HuH-7 (cell line): ENCODE measurements around the gene CATSPER3.
"Not testable (repeated sequence)": the region's sequence is repeated elsewhere in the genome, so short reads cannot be mapped to it uniquely, and the experiment has no call there.

Experiments used
- DNase-seq: peaks from one replicate; pipeline ENCODE4 v3.0.0; 2011; ENCODE audit warnings: low spot score

The CATSPER3 gene

DNA sequence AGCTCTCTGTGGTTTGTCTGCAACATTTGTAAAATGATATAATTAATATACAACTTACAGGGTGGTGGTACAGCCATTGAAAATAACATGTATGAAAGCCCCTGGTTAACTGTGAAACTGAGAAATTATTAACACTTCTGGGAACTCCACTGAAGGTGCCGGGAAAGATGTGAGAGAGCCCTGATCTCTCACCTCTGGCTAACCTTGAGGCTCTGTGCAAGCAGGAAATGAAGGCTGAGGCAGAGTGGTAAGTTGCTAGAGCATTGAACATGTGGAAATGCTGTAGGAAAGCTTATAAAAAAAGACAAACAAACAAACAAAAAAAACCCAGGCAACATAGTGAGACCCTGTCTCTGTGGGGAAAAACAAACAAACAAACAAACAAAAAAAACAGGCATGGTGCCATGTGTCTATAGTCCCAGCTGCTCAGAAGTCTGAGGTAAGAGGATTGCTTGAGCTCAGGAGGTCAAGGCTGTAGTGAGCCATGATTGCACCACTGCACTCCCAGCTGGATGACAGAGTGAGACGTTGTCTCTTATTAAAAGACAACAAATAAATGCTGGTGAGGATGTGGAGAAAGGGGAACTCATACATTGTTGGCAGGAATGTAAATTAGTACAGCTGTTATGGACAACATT lies 7.5 kb downstream of the CATSPER3 start:
- DNase-seq: no peak

- no peak for DNase-seq
Measured at GRCh38 chr5:134975843-134976242, 8.1 kb downstream of the CATSPER3 start.

DNA sequence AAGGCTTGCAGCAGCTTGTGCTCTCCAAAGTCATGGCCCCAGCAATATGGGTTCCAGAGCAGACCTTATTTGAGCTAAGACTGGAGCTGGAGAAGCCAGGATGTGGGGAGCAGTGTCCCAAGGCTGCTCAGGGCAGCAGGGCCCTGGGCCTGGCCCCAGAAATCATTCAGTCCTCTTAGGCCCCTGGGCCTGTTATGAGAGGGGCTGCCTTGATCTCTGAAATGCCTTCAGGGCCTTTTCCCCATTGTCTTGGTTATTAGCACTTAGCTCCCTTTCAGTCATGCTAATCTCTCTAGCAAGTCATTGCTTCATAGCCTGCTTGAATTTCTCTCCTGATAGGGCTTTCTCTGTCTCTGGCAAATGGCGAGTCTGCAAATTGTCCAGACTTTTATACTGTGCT lies 9.1 kb downstream of the CATSPER3 start:
- DNase-seq: no peak

- no peak for DNase-seq
Measured at GRCh38 chr5:134979416-134979815, 11.7 kb downstream of the CATSPER3 start.

DNA sequence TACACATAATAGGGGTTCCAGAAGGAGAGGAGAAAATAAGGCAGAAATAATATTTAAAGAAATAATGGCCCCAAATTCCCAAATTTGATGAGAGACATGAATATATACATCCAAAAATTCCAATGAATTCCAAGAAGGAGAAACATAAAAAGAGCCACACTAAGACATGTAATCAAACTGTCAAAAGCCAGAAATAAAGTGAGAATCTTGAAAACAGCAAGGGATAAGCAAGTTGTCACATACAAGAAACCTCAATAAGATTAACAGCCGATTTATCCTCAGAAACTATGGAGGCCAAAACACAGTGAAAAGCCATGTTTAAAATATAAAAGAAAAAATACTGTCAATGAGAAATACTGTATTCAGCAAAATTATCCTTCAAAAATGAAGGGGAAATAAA lies 14.5 kb downstream of the CATSPER3 start:
- DNase-seq: no peak

DNA sequence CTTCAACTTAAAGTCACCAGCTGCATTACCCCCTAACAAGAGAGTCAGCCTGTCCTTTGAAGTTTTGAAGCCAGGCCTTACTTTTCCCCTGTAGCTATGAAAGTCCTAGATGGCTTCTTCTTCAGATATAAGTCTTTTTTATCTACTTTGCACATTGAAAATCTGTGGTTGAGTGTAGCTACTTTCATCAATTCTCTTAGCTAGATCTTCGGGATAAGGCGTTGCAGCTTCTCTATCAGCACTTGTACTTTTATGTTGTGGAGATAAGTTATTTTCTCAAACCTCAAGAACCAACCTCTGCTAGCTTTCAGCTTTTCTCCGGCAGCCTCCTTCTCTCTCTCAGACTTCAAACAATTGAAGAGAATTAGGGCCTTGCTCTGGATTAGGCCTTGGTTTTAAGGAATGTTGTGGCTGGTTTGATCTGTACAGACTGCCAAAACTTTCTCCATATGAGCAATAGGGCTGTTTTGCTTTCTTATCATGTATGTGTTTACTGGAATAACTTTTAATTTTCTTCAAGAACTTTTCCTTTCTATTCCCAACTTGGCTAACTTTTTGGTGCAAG lies 21.6 kb downstream of the CATSPER3 start:
- DNase-seq: no peak

DNA sequence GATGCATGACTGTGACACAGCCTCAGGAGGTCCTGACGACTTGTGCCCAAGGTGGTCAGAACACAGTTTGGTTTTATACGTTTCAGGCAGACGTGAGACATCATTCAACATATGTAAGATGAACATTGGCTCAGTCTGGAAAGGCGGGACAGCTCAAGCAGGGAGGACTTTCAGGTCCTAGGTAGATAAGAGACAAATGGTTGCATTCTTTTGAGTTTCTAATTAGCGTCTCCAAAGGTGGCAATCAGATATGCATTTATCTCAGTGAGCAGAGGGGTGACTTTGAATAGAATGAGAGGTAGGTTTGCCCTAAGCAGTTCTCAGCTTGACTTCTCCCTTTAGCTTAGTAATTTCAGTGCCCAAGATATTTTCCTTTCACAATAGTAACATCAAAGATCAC lies 22.5 kb downstream of the CATSPER3 start:
- not testable (repeated sequence) for DNase-seq

- DNase-seq: no peak
Measured at GRCh38 chr5:134992148-134992547, 24.4 kb downstream of the CATSPER3 start.

GRCh38 chr5:134993161-134993560 lies 25.5 kb downstream of the CATSPER3 start:
- no peak for DNase-seq

DNA sequence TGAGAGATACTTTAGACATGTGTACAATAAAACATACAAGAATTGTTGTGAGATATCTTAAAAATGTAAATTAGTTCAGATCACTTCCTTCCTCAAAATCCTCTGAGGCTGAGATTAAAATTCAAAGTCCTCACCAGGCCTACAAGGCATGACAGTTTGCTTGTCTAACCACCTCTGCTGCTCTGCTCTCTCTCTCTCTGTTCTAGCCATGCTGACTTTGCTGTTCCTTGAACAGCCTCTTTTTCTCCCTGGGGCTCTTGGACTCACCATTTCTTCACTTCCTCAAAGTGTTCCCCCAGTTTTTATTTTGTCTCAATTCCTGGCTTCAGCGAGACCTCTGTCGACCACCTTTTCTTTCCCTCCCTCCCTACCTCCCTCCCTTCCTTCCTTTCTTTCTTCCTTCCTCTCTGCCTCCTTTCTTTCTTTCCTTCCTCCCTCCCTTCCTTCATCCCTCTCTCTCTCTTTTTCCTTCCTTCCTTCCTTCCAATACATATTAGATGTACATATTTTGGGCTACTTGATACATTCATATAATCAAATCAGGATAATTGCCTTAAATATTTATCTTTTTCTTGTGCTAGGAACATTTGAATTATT lies 27.0 kb downstream of the CATSPER3 start:
- DNase-seq: no peak

DNA sequence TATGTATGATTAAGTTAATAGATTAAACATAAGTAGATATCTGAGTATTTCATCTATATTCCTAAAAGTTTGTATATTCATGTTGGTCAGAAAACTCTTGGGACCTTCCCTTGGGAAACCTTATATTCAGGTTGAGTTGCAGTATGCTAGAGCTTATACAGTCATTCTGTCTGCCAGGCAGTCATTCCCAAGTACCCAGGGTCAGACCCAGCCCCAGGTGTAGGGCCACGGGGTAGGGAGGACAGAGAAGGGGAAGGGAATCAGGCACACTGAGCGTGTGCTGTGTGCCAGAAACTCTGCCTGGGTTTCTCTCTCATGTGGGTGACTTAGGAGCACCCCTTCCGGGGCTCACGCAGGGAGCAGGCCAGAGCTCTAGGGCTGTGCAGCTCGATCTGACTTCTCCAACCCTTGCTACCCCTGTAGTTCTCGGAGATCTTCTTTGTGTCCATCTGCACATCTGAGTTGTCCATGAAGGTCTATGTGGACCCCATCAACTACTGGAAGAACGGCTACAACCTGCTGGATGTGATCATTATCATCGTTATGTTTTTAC lies 28.2 kb downstream of the CATSPER3 start:
- no peak for DNase-seq

GRCh38 chr5:134997015-134997414 lies 29.3 kb downstream of the CATSPER3 start:
- no peak for DNase-seq

DNA sequence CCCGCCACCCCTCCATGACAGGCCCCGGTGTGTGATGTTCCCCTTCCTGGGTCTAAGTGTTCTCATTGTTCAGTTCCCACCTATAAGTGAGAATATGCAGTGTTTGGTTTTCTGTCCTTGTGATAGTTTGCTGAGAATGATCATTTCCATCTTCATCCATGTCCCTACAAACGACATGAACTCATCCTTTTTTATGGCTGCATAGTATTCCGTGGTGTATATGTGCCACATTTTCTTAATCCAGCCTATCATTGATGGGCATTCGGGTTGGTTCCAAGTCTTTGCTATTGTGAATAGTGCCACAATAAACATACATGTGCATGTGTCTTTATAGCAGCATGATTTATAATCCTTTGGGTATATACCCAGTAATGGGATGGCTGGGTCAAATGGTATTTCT lies 30.4 kb downstream of the CATSPER3 start:
- DNase-seq: not testable (repeated sequence)

GRCh38 chr5:135004376-135004775 lies 36.7 kb downstream of the CATSPER3 start:
- DNase-seq: no peak

GRCh38 chr5:135005076-135005475 lies 37.4 kb downstream of the CATSPER3 start:
- no peak for DNase-seq

- DNase-seq: no peak
Measured at GRCh38 chr5:135007305-135007704, 39.6 kb downstream of the CATSPER3 start.

DNA sequence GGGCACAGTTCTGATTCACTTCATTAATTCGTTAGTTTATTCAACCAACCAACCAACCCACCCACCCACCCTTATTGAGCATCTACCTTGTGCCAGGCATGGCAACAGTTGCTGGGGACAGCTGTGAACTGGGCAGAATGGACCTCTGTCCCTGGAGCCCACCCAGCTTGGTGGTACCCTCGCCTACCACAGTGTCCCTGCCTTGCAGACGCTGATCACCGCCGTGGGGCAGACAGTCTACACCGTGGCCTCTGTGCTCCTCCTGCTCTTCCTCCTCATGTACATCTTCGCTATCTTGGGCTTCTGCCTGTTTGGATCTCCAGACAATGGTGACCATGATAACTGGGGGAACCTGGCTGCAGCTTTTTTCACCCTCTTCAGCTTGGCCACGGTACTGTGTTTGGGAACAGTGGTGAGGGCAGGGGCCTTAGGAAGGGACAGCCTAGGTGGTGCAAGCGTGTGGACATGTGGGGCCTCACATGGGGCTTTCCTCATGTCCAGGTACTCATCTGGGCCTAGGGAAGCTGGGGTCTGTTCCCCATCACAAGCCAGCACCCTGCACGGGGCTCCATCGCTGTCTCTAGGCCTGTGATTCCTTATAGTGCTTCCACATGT lies 40.1 kb downstream of the CATSPER3 start:
- DNase-seq: no peak

DNA sequence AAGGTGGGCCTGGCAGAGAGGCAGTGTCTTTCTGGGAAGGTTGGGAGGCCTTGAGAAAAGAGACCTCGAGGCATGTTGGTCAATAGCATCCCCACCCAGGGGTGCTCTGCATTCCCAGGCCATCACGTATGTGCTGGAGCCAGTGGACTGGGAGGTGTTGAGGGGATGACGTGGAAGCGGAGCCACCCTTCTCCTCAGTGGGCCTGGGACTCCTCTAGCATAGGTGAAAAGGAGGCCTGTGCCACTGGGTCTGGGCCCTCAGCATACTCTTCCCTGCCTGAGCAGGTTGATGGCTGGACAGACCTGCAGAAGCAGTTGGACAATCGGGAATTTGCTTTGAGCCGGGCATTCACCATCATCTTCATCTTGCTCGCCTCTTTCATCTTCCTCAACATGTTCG lies 40.8 kb downstream of the CATSPER3 start:
- DNase-seq: no peak

- DNase-seq: no peak
Measured at GRCh38 chr5:135008981-135009735, 41.5 kb downstream of the CATSPER3 start.

GRCh38 chr5:135009736-135010501 lies 42.2 kb downstream of the CATSPER3 start:
- DNase-seq: no peak

DNA sequence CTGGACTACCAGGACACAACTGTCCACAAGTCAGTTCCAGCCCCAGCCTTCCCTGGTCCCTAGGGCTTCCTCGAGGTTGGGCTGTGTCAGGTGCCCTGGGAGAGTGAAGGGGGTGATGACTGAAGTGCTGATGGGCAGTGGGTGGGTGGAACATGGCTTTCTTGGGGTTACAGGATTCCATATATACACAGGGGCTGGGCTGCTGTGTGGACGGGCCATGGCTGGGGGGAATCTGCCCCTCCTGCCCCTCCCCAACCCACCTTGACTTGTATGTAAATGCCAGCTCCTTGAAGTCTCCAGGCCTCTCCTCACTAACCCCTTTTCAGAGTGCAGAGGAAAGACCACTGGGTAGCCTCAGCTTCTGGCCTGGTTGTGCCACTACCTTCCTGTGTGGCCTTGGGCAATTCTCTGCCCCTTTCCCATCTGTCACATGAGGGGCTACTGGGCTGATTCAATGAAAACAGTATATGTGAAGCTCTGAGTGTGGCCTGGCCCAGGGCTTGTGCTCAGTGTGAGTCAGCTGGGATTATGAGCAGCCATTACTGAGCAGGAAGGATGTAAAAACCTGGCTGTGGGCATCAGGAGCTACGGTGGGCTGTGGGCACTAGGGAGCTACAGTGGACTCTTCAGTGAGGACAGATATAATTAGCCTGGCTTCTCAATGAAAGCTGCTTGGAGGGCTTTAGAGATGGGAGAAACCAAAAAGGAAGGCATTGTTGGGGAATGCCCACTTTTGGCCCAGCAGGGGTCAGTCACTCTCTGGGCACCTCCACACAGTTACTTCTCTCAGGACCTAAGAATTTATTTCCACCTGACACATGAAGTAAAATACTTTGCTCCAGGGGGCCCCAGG lies 43.0 kb downstream of the CATSPER3 start:
- no peak for DNase-seq
